Measurements from ENCODE around the gene SEMA5A.

SEMA5A gene

DNA sequence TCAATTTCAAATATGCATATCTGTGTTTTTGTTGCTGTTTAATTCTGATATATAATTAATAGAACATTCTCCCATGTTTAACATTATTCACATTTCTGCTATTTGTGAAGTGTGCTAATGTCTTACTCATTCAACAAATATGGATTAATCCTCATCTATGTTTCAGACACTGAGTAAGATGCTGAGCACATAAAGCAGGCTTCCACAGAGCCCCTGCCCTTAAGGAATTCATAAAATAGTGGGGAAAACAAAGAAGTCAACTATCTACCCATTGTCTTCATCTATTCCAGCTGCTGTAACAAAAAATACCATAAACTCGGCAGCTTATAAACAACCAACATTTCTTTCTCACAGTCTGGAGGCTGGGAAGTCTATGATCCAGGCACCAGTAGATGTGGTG lies 333.3 kb downstream of the SEMA5A start:
- no peak for DNase-seq (ENCODE audit: low read depth in 2 of 2)

DNA sequence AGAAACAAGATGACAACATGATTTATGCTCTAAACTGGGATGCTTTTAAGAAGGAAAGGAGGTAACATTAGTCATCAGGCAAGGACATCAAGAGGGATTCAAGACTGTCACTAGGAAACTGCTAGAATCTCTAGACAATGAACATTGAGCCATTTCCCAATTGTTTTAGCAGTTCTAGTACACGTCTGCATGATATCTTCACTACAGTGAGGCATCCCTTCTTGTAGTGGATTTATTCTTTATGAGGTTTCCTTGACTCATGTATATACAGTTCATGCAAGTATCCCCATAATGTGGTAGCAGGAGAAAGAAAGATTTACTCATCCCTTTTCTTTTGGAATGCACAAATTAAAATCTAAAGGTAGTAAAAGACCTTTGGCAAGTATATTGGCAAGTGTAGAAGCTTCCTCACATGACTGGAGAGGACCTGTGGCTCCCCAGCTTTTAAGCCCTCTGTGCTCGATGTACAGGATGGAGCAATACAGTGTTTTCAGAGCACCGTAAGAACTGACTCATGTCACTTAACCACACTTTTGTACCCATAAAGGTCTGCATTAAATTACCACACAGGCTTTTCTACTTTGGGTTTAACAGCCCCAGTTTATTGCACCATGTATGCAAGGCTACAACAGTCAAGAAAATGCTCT lies 335.9 kb downstream of the SEMA5A start:
- DNase-seq (ENCODE audit: low read depth in 2 of 2) = no peak

DNA sequence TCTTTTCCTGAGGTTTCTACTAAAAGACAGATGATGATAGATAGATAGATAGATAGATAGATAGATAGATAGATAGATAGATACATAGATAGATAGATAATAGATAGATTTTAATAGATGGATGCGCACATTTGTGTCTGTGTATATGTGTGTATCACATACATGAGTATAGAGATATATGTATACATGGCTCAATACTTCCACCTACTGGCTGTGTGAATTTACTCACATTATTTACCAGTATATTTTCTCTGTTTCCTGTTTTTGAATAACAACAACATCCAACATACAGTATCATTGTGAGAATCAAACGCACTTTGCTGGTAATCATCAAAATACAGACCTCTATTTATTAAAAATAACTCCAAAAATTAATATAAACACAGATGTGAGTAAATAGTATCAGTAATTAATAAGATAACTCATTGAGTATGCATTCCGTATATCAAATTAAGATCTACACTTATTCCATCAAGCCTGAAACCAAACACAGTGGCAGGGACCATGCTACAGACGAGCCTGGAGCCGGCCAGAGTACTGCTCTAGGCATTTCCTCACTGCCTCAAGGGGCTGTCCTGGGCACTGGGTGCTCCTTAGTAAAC lies 338.0 kb downstream of the SEMA5A start:
- DNase-seq (ENCODE audit: low read depth in 2 of 2) = no peak

DNA sequence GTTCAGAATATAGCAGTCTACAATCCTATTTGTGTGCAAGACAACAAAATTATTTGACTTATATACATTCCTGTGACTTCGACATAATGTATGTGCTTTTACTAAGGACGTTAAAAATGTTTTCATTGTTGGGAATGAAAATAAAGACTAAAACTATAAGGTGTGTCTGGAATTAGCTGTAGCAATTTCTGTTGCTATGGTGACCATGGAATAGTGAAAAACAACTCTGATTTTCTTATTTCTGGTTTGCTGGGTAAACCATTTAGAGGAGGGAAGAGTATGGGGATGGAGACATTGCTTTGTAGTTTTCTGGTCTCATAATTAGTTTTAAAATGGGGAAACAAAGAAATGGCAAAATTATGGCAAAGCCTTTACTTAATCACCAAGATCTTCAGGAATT lies 343.2 kb downstream of the SEMA5A start:
- no peak for DNase-seq (ENCODE audit: low read depth in 2 of 2)

DNA sequence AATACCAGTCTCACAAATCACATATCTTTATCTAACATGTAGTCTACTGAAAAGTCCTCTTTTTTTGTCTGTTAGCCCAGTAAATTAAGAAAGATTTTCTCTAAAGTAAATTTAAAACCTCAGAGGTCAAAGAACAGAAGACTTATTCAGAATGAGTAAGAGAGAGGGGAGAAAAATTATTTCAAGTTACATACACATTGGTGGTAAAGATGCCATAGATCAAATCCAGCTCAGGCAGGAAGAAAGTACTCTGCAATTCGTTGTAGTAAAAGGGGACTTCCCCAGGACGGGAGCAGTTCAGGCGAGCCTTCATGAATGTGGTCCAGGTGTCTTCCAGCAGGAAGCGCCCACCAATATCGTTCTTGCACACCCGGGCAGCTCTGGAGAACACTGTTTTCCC lies 344.1 kb downstream of the SEMA5A start:
- no peak for DNase-seq (ENCODE audit: low read depth in 2 of 2)

DNA sequence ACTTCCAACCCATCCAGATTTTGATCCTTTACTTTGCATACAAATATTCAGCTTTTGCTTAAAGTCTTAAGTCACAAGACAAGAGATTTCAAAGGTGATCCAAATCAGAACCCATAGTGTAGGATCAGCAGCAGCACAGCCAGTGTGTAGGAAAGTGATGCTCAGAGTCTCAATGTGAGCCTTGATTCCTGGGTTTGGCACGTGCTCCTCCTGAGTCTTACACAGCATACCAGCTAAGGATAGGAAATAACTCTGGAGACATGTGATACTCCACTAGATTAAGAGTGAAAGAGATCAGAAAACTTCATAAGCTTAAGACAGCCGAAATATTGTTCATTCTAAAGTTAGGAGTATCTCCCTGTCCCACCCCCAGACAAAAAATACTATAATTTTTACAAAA lies 344.9 kb downstream of the SEMA5A start:
- no peak for DNase-seq (ENCODE audit: low read depth in 2 of 2)

DNA sequence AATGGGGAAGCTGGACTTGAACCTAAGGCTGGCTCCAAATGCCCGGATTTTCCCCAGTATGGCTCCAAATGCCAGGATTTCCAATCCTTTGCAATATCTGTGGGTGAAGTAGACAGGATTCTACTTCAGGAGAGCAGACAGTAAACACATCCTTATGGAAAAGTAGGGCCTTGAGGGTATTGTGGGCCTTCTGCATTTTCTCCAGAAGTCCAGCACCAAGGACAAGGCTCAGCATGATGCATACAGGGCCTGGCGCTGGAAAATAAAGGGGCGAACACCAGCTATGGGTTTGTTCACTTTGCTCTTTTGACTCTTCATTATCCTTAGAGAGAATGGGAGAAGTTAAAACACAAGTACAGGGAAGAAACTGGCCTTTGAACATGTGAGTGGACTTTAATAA lies 347.5 kb downstream of the SEMA5A start:
- DNase-seq (ENCODE audit: low read depth in 2 of 2) = no peak

DNA sequence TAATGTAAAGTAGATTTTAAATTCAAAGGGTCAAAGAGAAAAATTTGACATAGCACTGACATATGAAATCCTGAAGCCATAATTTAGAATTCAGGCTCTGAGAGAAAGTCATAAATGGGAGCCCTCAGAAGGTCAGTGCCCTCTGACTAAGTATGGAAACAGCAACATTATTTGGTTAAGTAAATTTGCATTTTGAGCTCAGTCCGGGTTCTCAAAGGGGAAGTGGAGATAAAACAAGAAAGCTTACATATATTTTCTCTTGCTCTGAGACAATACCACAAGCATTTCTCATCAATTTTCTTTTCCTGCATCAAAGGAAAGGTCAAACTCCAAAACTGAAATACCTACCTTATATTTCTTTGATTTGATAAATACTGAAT lies 348.0 kb downstream of the SEMA5A start:
- no peak for DNase-seq (ENCODE audit: low read depth in 2 of 2)

DNA sequence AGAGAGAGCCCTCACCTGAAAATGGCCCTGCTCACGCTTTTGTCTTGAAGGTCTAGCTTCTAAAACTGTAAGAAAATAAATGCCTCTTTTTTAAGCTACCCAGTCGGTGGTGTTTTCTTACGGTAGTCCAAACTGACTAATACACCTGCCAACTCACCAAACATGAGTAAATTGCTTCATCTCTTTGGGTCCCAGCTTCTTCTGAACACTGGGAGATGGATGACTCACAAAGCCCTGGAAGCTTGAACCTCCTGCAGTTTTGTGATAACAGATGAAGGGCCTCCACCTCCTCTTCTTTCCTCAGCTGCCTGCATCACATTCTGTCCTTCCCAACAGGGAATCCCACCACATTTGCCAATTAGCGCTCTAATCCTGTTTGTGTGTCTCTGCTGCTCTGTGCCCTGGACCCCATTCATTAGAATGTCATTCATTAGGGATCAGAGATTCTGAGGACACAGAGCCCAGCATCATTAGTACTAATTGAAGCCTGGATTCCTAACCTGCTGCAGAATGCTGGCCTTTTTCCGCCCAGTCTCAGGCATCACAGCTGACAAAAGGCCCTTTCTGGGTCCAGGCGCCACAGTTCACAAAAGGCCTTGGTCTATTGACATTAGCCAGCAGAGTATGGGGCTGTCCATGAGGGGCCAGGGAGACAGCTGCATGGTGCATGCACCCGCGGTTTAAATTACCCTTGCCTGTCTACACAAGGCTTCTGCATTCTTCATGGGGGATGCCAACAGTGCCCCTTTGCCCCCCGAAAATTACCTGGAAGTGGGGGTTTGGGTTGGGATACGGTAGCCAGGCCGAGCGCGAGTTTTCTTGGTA lies 349.3 kb downstream of the SEMA5A start:
- DNase-seq (ENCODE audit: low read depth in 2 of 2) = no peak

DNA sequence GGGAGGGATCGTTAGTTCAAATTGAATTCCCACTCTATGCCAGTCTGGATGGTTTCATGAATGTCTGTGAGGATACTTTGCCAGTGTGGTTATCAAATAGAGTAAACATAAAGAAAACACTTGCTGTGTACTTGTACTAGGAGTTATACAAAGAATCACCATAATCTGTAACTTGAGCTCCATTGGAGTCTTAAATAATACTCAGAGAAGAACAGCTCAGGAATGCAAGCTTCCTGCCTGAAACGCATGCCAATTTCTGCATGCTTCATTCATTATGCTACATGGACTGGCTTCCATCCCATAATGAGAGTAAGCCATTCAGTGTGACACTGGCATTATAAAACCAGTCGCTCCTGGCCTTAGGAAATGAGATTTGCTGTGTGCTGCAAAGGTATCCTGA lies 351.4 kb downstream of the SEMA5A start:
- no peak for DNase-seq (ENCODE audit: low read depth in 2 of 2)

DNA sequence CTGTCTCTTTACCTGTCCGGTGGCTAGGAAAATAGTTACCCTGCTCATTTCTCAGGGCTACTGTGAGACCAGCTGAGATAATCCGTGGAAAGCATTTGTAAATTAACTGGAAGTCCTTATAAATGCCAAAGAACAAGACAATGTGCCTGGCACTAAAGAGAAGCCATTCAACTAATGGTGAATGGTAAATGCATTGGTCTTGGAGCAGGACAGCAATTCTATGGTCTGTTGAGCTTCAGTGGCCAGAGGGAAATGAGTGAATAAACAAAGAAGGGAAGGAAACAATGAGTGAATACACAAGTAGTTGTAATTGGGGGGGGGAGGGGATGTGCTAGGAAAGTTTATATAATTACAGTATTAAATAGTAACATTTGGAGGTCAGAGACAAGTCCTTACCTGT lies 353.6 kb downstream of the SEMA5A start:
- no peak for DNase-seq (ENCODE audit: low read depth in 2 of 2)

DNA sequence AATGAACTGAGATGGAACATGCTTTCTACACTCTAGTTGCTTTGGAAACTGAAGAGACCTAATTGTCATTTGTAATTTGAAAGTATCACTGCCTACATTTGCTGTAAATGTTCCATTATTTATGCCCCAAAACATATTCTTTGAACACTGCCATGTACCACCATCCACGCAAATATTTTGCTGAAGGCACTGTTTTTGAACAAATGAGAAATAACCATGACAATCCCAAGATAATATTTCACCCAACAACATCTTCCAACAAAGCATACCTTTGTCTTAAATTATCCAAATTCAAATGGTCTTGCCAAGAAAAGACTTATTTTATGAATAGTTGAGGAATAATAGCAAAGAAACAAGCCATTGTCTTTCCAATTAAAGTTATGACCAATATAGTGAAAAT lies 356.2 kb downstream of the SEMA5A start:
- no peak for DNase-seq (ENCODE audit: low read depth in 2 of 2)

DNA sequence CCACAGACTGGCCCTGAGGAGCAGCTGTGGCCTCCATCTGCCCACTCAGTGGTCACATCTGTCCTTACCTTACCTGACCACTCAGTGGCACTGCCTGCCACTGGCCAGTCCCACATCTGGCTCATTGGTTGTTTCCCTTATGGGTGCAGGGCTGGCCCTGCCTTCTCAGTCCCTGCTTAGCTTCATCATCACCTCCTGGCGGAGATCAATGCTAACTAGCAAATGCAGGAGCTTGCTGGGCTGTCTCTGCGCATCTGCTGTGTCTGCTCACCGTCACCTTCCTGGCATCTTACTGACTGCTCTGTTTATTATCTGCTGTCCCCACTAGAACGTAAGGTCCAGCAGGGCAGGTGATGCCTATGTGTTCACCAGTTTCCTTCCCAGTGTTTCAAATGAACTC lies 356.9 kb downstream of the SEMA5A start:
- DNase-seq (ENCODE audit: low read depth in 2 of 2) = no peak

DNA sequence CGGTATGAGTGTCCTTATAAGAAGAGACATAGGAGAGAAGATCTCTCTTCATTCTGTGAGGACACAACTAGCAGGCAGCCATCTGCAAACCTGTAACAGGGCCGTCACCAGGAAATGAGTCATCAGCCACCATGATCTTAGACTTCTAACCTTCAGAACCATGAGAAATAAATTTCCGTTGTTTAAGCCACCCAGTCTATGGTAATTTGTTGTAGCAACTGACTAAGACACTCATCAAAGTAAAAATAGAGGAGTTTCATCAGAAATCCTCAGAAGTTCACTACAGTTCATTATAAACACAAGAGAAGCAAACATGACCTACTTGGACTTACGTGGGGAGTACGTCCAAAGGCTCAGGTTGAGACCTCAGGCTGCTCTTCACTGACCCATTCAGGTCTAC lies 357.7 kb downstream of the SEMA5A start:
- no peak for DNase-seq (ENCODE audit: low read depth in 2 of 2)

DNA sequence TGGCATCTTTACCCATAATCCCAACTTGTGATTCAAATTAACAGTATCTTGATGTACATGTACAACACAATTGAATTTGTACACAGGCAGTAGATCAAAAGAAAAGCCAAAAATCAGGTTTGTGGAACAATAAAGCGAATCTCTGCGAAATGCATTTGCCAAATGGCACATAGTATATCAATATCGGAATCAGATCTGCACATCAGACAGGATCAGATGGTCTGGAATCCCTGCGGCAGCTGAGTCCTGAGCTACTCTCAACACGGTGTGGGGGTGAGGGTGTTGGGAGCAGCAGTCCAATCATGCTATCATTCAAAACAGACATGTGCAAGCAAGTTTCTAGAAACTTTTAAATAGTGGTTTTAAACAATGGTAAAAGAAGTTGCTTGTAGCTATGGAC lies 358.3 kb downstream of the SEMA5A start:
- DNase-seq (ENCODE audit: low read depth in 2 of 2) = no peak

DNA sequence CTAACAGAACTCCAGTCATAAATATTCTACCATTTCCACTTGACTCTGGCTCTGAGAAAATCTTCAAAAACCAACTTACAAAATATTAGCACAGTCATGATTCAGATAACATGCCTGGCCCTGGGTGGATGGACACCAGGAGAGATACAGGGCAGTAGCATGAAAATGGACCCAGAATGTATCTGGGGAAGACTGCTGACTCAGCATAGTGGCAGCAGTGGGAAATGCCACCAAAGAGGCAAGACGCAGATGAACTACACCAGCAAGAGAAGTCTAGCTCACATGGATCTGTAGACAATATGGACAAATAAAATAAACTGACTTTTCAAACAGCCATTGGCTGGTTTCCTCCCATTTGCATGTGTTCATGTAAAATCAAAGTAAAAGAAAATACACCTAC lies 359.8 kb downstream of the SEMA5A start:
- no peak for DNase-seq (ENCODE audit: low read depth in 2 of 2)

DNA sequence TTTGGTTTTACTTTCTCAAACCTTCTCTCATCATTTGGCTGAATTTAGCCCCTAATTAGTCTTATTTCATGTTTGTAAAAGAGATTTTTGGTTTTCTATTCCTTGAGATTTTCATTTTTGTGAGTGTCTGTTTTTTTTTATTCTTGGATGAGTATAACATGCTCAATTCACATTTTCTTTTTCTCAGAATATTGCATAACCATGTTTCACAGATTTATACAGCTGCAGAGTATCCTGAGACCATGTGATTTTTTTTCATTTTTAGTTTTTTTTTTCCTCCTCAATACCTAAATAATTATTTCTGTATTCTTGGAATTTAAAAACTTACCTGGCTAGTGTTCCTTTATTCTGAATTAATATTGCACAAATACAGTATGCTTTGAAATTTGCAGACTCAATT lies 361.9 kb downstream of the SEMA5A start:
- DNase-seq (ENCODE audit: low read depth in 2 of 2) = no peak

DNA sequence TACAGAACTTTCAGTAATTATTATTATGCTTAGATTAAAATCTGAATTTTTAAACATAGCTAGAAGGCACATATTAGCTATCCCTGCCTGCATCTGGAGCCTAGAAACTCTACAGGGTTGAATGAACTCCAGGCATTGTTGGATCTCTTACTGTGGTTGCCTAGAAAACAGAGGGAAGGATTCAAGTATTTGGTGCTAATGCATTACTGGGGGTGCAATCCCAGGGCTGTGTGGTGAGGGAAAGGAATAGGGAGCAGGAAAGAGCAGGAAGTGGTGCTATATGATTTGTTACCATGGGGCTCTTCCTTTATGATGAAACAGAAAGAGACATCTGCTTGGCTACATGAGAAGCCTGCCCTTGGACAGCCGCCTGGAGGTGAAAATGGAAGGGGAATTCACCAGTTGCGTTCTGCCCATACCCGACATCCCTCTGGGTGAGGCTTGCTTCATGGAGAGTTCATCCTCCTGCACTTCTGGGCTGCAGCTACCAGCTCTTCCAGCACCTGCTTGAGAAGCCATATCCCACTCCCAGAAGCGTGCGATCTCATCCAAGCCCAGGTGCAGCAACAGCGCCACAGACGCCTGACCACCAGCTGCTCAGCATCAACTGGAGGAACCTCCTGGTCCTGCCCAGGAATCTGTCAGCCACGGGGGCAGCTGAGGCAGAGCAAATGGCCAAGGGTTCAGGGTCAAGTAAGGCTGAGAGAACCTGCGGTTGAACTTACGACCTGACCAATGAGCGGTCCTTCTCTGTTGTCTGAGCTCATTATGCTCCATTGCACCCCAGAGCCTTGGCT lies 362.8 kb downstream of the SEMA5A start:
- DNase-seq (ENCODE audit: low read depth in 2 of 2) = no peak

DNA sequence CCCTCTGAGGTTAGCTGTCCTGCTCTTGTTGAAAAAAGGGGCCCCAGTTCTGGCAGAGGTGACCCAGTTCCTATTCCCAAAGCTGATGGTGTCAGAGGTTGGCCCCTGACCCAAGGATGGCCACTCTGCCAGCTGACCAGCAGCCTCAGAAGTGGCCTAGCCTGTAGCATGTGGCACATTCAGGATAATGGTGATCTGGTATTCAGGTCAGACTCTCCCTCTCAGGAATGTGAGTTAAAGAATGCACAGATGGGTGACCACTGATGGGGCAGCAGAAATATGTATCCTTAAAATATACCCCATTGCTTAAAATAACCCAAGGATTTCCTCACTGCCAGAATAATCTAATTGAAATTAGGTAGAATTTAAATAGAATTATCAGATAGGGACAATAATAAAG lies 369.2 kb downstream of the SEMA5A start:
- no peak for DNase-seq (ENCODE audit: low read depth in 2 of 2)

DNA sequence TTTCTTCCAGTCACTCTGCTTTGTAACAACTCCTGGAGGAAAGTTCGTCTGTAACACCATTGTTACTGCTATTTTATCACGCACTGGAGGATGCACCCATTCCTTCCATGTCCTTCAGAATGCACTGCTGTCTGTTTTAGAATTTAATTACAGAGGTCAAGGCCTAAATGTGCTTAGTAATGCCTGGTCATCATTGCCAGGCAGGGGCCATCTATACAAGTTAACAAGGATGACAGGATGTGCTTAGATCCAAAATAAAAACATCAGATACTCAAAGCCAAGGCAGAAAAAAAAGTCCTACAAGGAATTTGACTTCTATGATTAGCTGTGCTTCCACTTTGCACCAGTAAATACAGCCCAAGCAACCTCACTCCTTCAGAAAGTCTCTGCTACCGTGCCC lies 371.4 kb downstream of the SEMA5A start:
- DNase-seq (ENCODE audit: low read depth in 2 of 2) = no peak

DNA sequence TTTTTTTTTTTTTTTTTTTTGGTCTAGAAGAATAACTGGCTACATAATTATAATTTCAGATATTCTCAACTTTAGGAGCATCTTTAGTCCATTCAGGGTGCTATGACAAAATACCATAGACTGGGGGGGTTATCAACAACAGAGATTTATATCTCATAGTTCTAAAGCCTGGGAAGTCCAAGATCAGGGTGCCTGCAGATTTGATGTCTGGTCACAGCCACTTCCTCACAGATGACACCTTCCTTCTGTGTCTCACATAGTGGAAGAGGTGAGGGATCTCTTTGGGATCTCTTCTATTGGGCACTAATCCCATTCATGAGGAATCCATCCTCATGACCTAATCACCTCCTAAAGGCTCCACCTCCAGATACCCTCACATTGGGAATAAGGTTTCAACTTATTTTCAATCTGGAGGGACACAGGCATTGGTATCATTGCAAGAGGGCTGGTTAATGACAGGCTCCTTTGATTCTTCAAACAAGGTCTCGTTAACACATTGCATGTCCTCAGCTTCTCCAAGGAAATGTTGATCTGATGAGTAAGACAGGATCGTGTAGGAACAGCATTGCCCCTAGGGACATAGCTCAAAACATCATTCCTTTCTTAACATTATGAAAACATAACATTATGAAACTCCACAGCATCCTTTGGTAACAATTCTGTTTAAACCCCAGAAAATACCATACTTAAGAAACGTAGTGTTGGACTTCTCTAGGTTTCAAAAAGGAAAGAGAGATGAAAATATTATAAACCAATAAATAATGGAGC lies 372.4 kb downstream of the SEMA5A start:
- no peak for DNase-seq (ENCODE audit: low read depth in 2 of 2)

DNA sequence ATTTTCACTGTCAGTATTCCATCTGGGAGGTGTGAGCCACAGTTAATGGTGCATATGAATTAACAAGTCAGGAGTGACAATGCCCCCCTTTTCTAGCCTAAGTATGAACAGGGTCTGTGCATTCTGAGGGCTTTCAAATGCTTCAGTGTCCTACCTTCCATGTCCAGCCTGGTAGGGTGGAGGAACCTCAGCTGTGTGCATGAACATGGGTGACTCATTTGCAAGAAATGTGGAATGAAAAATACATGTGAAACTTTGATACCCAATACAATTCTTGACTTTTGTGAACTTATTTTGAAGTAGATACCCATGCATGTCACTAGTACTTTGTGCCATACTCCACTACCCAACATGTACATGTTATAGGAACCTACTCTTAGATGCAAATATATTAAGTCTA lies 375.8 kb downstream of the SEMA5A start:
- no peak for DNase-seq (ENCODE audit: low read depth in 2 of 2)

Measured in stimulated activated CD8-positive, alpha-beta memory T cell treated with anti-CD3 and anti-CD28 coated beads, Interleukin-15, amount 100 ng/mL, for 4 hours (primary cell).